Nephron (organoid): ENCODE results near the gene LMO3.

Experiments used
- H3K27ac Mint-ChIP-seq, 3 experiments: 2 replicates each; pipeline ENCODE4 v1.8.0; 2020; ENCODE audit warnings: mixed read lengths in 3 of 3, mild to moderate bottlenecking in 2 of 3, moderate library complexity in 1 of 3
- H3K27me3 Mint-ChIP-seq: 2 replicates; pipeline ENCODE4 v1.8.0; 2021; ENCODE audit warnings: low read depth, mild to moderate bottlenecking, moderate library complexity, mixed read lengths
- H3K36me3 Mint-ChIP-seq: 2 replicates; pipeline ENCODE4 v1.8.0; 2020; ENCODE audit warnings: low read depth, mixed read lengths
- H3K4me1 Mint-ChIP-seq: 2 replicates; pipeline ENCODE4 v1.8.0; 2020; ENCODE audit warnings: mixed read lengths
- H3K4me3 Mint-ChIP-seq, 3 experiments: 2 replicates each; pipeline ENCODE4 v1.8.0; 2020; ENCODE audit warnings: mild to moderate bottlenecking in 3 of 3, mixed read lengths in 3 of 3, moderate library complexity in 2 of 3
- H3K9me3 Mint-ChIP-seq: 2 replicates; pipeline ENCODE4 v1.8.0; 2020; ENCODE audit warnings: mixed read lengths
- TF ChIP-seq, protein P1 (sequence below), 3 experiments: fragments of 200-600 bp; sonication (generic); IDR thresholded peaks; one replicate each; pipeline ENCODE4 v1.5.0; 2021; ENCODE audit warnings: antibody characterized with exemption in 3 of 3; ENCODE audit not compliant: unreplicated experiment in 3 of 3

Gene LMO3

DNA sequence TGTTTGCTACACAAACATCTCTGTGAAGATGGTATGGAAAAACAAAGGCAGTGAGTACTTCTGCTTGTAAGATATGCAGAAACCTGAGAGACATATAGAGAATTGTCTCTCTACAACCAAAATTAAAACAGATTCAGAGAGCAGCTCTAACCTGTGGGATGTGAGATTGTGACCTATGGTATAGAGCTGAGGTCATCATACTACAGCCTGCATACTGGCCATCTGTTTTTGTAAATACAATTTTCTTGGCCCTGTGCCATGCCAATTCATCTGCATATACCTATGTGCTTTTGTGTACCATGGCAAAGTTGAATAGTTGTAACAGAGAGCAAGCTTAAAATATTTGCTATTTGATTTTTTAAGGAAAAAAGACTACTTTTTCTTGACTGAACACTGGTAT is 99.6 kb downstream of the LMO3 start:
- TF ChIP-seq, protein P1, sequence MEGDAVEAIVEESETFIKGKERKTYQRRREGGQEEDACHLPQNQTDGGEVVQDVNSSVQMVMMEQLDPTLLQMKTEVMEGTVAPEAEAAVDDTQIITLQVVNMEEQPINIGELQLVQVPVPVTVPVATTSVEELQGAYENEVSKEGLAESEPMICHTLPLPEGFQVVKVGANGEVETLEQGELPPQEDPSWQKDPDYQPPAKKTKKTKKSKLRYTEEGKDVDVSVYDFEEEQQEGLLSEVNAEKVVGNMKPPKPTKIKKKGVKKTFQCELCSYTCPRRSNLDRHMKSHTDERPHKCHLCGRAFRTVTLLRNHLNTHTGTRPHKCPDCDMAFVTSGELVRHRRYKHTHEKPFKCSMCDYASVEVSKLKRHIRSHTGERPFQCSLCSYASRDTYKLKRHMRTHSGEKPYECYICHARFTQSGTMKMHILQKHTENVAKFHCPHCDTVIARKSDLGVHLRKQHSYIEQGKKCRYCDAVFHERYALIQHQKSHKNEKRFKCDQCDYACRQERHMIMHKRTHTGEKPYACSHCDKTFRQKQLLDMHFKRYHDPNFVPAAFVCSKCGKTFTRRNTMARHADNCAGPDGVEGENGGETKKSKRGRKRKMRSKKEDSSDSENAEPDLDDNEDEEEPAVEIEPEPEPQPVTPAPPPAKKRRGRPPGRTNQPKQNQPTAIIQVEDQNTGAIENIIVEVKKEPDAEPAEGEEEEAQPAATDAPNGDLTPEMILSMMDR (IDR thresholded peaks at IDR 0.05; ENCODE audit: unreplicated experiment in 3 of 3), result no peak
- no peak overlapping the region for H3K27ac Mint-ChIP-seq
- H3K4me3 Mint-ChIP-seq, result no peak overlapping the region
- H3K27me3 Mint-ChIP-seq, result no peaks in the 10 kb centered on the region
- H3K4me1 Mint-ChIP-seq, result no peaks in the 10 kb centered on the region
- H3K36me3 Mint-ChIP-seq, result no peaks in the 10 kb centered on the region
- no peaks in the 10 kb centered on the region for H3K9me3 Mint-ChIP-seq

DNA sequence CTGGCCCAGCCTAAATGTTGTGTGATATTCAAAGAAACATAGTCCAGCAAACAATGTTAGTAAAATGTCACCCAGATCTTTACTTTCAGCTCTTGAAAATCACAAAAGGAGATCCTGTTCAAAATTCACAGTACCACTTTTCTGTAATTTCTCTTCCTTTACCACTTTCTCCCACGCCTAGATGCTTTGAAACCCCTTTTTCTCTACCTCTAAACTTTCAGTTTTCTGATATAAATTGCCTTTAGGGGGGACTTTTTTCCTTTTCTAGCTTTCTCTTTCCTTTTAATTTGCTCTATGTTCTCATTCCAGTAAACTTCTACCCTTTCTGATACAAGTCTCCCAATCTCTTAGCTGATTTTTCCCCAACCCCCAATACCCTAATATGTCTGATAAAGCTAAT is 101.8 kb downstream of the LMO3 start:
- Mint-ChIP-seq H3K9me3 (no peaks in the 10 kb centered on the region), H3K27me3 (no peaks in the 10 kb centered on the region), H3K4me1 (peaks cover 5% of the 10 kb centered on the region), H3K27ac (no peak overlapping the region), H3K36me3 (no peaks in the 10 kb centered on the region), H3K4me3 (no peak overlapping the region)
- TF ChIP-seq, protein P1 (IDR thresholded peaks at IDR 0.05; ENCODE audit: unreplicated experiment in 3 of 3), result no peak

DNA sequence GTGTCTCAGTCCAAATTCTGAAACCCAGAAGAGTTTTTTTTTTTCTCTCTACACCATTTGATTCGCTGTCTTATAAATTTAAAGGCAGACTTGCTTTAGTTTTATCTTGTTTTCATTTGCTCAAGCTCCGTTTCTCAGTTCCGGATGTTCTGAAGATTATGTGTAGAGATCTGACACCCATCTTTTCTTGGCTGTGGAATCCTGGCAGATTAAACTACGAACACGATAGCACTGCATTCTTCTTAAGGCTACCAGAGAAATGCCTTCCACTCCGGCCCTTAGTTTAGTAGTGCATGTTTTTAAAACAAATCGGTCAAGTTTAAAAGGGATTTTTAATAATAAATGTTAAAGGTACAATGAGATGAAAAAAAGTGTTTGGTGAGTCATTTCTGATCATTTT is 106.4 kb downstream of the LMO3 start:
- no peaks in the 10 kb centered on the region for H3K36me3 Mint-ChIP-seq
- H3K9me3 Mint-ChIP-seq, result no peaks in the 10 kb centered on the region
- peak overlapping the region in 1 of 3 experiments; percentile 63 for H3K27ac Mint-ChIP-seq
- H3K4me1 Mint-ChIP-seq, result peaks cover 5% of the 10 kb centered on the region
- TF ChIP-seq, protein P1 (IDR thresholded peaks at IDR 0.05; ENCODE audit: unreplicated experiment in 3 of 3), result no peak
- no peaks in the 10 kb centered on the region for H3K27me3 Mint-ChIP-seq
- H3K4me3 Mint-ChIP-seq, result no peak overlapping the region
